ENCODE measurements around the gene PEX5L.

GRCh38 chr3:179933914-179934313 lies 102.8 kb downstream of the PEX5L start:
- TF ChIP-seq POLR2A (IDR thresholded peaks at IDR 0.05) (no peak), CTCF (IDR thresholded peaks at IDR 0.05) (no peak), EP300 (IDR thresholded peaks at IDR 0.05) (no peak)

Measured in tibial nerve (tissue), 4 donors.